Measurements from ENCODE around the gene RTL10.

- TF ChIP-seq CTCF (IDR thresholded peaks at IDR 0.05) (no peak), POLR2A (IDR thresholded peaks at IDR 0.05) (no peak)
Measured at GRCh38 chr22:19867617-19868016, 12.9 kb upstream of the RTL10 start.
